IMR-90 (cell line): ENCODE data around the gene MPRIP.

Experiments used
- BHLHE40 ChIP-seq: fragments of 150-350 bp; IDR thresholded peaks from 2 replicates; pipeline ENCODE4 v1.6.1; 2016; ENCODE audit warnings: mild to moderate bottlenecking, low read depth, low read length
- CEBPB ChIP-seq: IDR thresholded peaks from 2 replicates; pipeline ENCODE4 v1.6.1; 2012; ENCODE audit warnings: low read depth, low read length, improper control_type of control experiment
- ELK1 ChIP-seq: fragments of 150-350 bp; IDR thresholded peaks from 2 replicates; pipeline ENCODE4 v1.6.1; 2016; ENCODE audit warnings: low read depth, mild to moderate bottlenecking, low read length, moderate library complexity, borderline replicate concordance
- FOS ChIP-seq: fragments of 150-350 bp; IDR thresholded peaks from 2 replicates; pipeline ENCODE4 v1.6.1; 2016; ENCODE audit warnings: low read depth, low read length
- MAFK ChIP-seq: IDR thresholded peaks from 2 replicates; pipeline ENCODE4 v1.6.1; 2012; ENCODE audit warnings: low read depth, low read length, improper control_type of control experiment
- MAZ ChIP-seq: IDR thresholded peaks from 2 replicates; pipeline ENCODE4 v1.6.1; 2012; ENCODE audit warnings: low read depth, mild to moderate bottlenecking, low read length, improper control_type of control experiment, moderate library complexity, borderline replicate concordance
- MXI1 ChIP-seq: IDR thresholded peaks from 2 replicates; pipeline ENCODE4 v1.6.1; 2012; ENCODE audit warnings: low read depth, mild to moderate bottlenecking, low read length, moderate library complexity, borderline replicate concordance
- NFE2L2 ChIP-seq: fragments of 150-350 bp; IDR thresholded peaks from 2 replicates; pipeline ENCODE4 v1.6.1; 2016; ENCODE audit warnings: low read depth, mild to moderate bottlenecking, low read length
- POLR2A ChIP-seq: IDR thresholded peaks from 2 replicates; pipeline ENCODE4 v1.6.1; 2012; ENCODE audit warnings: mild to moderate bottlenecking, low read depth, low read length
- RAD21 ChIP-seq: IDR thresholded peaks from 2 replicates; pipeline ENCODE4 v1.6.1; 2012; ENCODE audit warnings: low read length, improper control_type of control experiment
- RFX5 ChIP-seq: IDR thresholded peaks from 2 replicates; pipeline ENCODE4 v1.8.0; 2012; ENCODE audit warnings: low read depth, mild to moderate bottlenecking, low read length, moderate library complexity
- SMC3 ChIP-seq: fragments of 150-350 bp; IDR thresholded peaks from 2 replicates; pipeline ENCODE4 v1.6.1; 2016; ENCODE audit warnings: low read depth, mild to moderate bottlenecking, antibody characterized with exemption, low read length, moderate library complexity
- USF2 ChIP-seq: fragments of 150-350 bp; IDR thresholded peaks from 2 replicates; pipeline ENCODE4 v1.6.1; 2017; ENCODE audit warnings: mild to moderate bottlenecking, antibody characterized with exemption, low read length, low read depth
- TF ChIP-seq, protein P1 (sequence below): conservative IDR thresholded peaks from 2 replicates; pipeline ENCODE4 v1.5.1; 2012; ENCODE audit warnings: mild to moderate bottlenecking, low read depth, low read length, improper control_type of control experiment

- TF ChIP-seq, protein P1, sequence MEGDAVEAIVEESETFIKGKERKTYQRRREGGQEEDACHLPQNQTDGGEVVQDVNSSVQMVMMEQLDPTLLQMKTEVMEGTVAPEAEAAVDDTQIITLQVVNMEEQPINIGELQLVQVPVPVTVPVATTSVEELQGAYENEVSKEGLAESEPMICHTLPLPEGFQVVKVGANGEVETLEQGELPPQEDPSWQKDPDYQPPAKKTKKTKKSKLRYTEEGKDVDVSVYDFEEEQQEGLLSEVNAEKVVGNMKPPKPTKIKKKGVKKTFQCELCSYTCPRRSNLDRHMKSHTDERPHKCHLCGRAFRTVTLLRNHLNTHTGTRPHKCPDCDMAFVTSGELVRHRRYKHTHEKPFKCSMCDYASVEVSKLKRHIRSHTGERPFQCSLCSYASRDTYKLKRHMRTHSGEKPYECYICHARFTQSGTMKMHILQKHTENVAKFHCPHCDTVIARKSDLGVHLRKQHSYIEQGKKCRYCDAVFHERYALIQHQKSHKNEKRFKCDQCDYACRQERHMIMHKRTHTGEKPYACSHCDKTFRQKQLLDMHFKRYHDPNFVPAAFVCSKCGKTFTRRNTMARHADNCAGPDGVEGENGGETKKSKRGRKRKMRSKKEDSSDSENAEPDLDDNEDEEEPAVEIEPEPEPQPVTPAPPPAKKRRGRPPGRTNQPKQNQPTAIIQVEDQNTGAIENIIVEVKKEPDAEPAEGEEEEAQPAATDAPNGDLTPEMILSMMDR, result no peak
- TF ChIP-seq USF2 (no peak), BHLHE40 (no peak), POLR2A (no peak), ELK1 (no peak), MAFK (no peak), MXI1 (no peak), RAD21 (no peak), SMC3 (no peak), RFX5 (no peak), CEBPB (no peak), FOS (no peak), MAZ (no peak), NFE2L2 (no peak)
These were observed 21.4 kb upstream of the MPRIP start for GRCh38 chr17:17020821-17021193.
